Left ventricle myocardium superior (tissue), 1 donor: ENCODE data around the gene DNAJB14. TPM values are rescaled to one million over a fixed set of nuclear protein-coding genes. Genes with fewer than 3 reads are reported as not detected.
A peak's percentile ranks its signal among the peaks of the same experiment; 100 is the strongest.

ENCODE experiments used
- ATAC-seq: fragments of 200-7000 bp; cut with Tn5 transposase; one replicate; pipeline ENCODE4 v1.9.1; 2020; ENCODE audit warnings: mild to moderate bottlenecking, moderate library complexity
- DNase-seq: peaks from one replicate; pipeline ENCODE4 v3.0.0-alpha.2; 2020
- intact Hi-C: fragments of 100-400 bp; cut with micrococcal nuclease; formaldehyde crosslinking; loops from one replicate; pipeline ENCODE4 v1.11.0; 2022
- total RNA-seq: library from RNA; stranded (reverse); fragmentation: NEBNext Ultra II Directional; extraction: Animal tissue kit (Norgen Biotek cat#: 25700); gene quantifications from one replicate; pipeline ENCODE4 v1.2.1, GENCODE V29; 2021
- donor health status: DM: no; HTN: yes; CAD: no; lungs with severe emphysema.

DNAJB14 gene
- total RNA-seq, 1 donor from 2014 or later = 18.2 TPM

GRCh38 chr4:99885063-99885664, 61.3 kb downstream of the DNAJB14 start:
- ATAC-seq (no peak), DNase-seq (no peak)
- intact Hi-C loops = no loop called here

- no peak for DNase-seq
- intact Hi-C loops = no loop called here
- no peak for ATAC-seq
These were observed 67.0 kb downstream of the DNAJB14 start for GRCh38 chr4:99879458-99879857.

GRCh38 chr4:99878604-99879003, 67.8 kb downstream of the DNAJB14 start:
- DNase-seq (no peak), ATAC-seq (no peak)
- intact Hi-C loops = no loop called here

DNA sequence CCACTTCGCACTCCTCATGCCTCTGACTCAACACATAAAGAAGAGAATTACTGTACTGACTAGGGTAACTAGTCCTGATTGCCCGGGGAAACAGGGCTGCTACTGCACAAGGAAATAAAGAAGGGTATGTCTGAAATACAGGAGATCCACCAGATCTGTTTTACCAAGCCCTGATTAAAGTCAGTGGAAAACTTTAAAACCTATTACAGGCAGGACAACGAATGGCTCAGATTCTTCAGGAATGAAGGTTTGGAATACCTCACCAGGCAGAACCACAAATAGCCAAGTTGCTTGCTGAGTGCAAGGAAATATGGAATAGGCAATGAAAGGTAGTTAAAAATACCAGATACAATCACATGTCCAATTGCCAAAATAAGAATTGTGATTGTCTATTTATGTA, 69.5 kb downstream of the DNAJB14 start:
- intact Hi-C loops = no loop called here
- ATAC-seq = no peak
- no peak for DNase-seq

- ATAC-seq = no peak
- DNase-seq = no peak
- intact Hi-C loops = no loop called here
These were observed 71.3 kb downstream of the DNAJB14 start for GRCh38 chr4:99875071-99875470.

- DNase-seq (no peak), ATAC-seq (no peak)
- intact Hi-C loops = no loop called here
These were observed 73.8 kb downstream of the DNAJB14 start for GRCh38 chr4:99872570-99872969.

GRCh38 chr4:99868126-99868596, 78.3 kb downstream of the DNAJB14 start:
- DNase-seq (no peak), ATAC-seq (peak; percentile 26)
- intact Hi-C loops = loop anchor here (10.0 kb wide), 2 partner anchors 53 to 673 kb away; partner anchors contain the start of gene DAPP1

- ATAC-seq (no peak), DNase-seq (no peak)
These were observed 82.6 kb downstream of the DNAJB14 start for GRCh38 chr4:99863804-99864203.

DNA sequence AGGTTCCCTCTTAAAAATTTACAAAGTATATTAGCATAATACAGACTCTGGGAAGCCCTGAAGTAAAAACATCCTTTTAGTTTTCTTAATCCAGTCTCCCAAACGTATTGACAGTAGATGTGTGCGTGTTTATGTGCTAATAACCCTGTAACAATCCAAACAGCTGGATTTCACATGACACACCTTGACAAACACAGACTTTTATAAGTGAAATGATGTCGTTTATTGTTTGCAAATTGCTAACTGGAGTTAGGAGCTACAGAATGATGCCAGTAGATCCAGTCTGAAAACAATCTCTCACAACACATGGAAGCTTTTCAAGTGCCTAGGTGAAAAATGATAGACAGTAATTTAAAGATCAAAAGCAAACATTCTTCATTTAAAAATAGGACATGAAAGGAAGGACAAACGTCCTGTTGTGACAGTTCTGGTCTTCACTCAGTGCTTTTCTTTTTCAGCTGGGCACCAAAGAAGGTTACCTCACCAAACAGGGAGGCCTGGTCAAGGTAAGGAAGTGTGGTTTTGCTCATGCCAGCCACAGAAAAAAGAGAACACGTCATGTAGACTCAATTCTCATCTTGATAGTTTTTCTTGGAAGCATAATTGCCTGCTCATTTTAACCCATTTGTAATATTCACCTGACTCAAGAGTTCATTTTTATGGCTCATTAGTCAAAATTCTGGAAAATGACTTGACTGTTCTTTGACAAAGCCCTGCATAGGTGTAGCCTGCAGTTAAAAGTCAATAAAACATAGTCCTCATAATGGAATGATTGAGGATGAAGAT, 85.1 kb downstream of the DNAJB14 start:
- ATAC-seq (no peak), DNase-seq (no peak)
- intact Hi-C loops = loop anchor here (10.0 kb wide), 2 partner anchors 47 to 667 kb away; partner anchors contain the start of gene DAPP1

More at GRCh38 chr4:99863804-99864203, 82.6 kb downstream of the DNAJB14 start:
- intact Hi-C loops = loop anchor here (10.0 kb wide), 2 partner anchors 49 to 669 kb away; partner anchors contain the start of gene DAPP1

- ATAC-seq (no peak), DNase-seq (no peak)
- intact Hi-C loops = loop anchor here (10.0 kb wide), 2 partner anchors 46 to 666 kb away; partner anchors contain the start of gene DAPP1
These were observed 85.9 kb downstream of the DNAJB14 start for GRCh38 chr4:99860521-99860920.

DNA sequence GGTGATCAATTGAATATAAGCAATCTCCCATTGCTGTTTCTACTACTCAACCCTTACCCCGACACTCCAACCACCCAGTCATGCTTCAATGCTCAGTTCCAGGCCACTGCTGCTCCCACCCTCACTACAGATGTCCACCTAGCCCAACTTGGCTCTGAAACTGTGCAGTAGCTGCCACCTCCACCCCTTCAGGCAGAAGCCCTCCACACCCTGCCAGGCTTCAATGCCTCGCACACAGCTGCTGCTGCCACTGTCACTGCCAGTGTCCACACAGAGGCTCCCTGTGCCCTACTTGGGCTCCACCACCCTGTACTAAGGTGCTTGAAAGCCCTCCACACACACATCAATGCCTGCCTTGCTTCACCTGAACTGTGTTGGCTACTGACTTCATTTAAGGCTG, 86.8 kb downstream of the DNAJB14 start:
- DNase-seq (no peak), ATAC-seq (no peak)
- intact Hi-C loops = loop anchor here (10.0 kb wide), 2 partner anchors 45 to 665 kb away; partner anchors contain the start of gene DAPP1

DNA sequence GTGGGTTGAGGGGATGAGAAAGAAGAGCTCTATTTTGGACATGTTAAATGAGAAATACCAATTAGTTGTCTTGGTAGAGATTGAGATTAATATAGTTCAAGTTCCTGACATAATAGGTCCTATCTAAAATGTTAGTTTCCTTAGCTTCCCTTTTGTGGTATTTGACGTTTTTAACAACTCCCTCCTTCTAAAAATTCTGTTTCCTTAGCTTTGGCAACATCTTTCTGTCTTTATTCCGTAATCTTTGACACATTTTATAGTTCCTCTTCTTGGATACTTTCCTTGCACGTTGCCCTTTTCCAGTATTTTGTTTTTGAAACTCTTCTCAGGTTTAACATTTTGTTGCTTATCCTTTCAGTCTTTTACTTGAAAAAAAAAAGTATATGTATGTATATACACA, 89.1 kb downstream of the DNAJB14 start:
- ATAC-seq = no peak
- no peak for DNase-seq
- intact Hi-C loops = no loop called here

DNA sequence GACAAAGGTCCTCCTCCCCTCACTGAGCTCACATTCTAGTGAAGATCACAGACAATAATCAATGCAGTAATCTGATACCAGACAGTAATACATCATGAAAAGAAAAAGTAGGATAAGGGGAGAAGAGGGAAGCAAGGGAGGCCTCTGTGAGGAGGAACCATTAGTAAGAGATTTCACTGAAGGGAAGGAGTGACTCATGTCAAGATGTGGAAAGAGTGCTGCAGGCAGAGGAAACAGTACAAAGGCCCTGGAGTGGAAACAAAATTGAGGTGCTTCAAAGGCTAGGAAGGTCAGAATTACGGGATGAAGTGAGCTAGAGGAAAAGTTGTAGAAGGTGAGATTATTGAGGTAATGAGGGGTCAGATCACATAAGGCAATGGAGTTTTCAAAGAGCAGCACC, 90.3 kb downstream of the DNAJB14 start:
- DNase-seq = no peak

DNA sequence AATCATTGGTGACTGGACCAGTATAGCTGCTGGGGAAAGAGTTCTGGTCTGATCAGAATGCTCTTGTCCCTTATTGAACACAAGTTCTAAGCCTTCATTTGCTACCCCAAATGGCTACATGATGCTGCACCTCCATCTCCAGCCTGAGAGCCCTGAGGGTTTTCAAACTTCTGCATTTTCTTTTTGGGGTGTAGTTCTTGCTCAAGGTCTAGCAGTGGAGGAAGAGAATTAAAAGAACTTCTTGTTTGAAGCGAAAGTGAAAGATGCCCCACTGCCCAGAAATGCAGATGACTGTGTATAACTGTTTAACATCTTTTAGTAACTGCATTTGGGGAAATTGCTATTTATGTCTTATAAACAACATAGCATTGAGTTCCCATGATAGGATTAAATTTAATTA, 90.7 kb downstream of the DNAJB14 start:
- intact Hi-C loops = no loop called here

More for the DNA sequence above, 90.3 kb downstream of the DNAJB14 start:
- peak; percentile 72 for ATAC-seq
- intact Hi-C loops = no loop called here

GRCh38 chr4:99853999-99854398, 92.4 kb downstream of the DNAJB14 start:
- intact Hi-C loops = no loop called here

More for the DNA sequence above, 90.7 kb downstream of the DNAJB14 start:
- no peak for DNase-seq
- ATAC-seq = peak; percentile 55

DNA sequence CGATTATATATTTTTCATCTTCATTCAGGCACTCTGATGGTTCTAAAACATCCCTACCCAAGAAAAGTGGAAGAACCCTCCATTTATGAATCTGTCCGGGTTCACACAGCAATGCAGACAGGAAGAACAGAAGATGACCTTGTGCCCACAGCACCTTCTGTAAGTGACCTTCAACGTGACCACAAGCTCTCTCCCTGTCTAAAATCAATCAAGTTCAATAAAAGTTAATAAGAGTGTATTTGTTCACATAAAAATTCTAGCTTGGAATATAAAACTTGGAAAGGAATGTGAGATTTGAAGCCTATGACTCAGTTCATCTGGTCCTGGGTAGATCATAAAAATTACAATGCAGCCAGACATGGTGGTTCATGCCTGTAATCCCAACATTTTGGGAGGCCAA, 93.2 kb downstream of the DNAJB14 start:
- ATAC-seq (no peak), DNase-seq (no peak)
- intact Hi-C loops = no loop called here

More at GRCh38 chr4:99853999-99854398, 92.4 kb downstream of the DNAJB14 start:
- no peak for DNase-seq
- no peak for ATAC-seq

DNA sequence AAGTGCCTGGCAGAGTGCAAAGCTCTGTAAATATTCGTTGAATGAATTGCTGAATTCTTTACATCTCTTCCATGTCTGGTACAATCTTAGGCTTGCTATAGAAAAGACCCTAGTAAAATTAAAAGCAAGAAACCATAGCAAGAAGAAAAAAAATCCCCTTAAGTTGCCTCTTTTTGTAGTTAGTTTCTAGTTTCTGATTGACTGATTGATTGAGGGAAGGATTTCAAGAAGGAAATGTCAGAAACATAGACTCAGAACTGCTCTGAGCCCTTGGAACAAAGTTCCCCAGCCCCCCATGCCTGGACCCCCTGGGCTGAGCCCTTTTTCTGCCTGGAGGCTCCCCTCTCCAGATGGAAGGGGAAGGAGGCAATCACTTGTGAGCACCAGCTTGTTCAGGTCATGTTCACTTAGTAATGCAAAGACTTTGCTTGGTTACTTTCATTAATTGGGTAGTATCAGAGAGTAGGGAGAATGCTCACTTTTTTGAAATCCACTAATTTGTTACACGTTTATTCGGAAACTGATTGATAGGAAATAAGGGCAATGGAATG, 94.1 kb downstream of the DNAJB14 start:
- ATAC-seq (no peak), DNase-seq (no peak)
- intact Hi-C loops = no loop called here

DNA sequence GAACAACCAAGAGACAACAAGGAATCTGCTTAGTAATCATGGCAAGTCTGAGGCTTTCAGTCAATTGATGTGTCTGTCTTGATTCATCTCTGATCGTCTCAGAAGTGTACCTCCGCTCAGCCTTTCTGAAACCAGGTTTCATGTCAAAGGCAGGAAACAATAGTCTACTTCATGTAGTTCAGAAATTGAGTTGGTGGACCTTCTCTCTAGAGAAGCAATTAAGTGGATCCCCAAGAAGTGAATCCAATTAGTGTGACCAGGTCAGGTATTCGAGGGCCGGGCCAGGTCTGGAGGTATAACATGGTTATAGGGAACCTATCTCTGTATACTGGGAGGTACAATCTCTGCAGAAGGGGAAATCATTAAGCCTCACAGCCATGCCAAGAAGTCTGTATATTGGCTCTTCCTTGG, 97.8 kb downstream of the DNAJB14 start:
- intact Hi-C loops = no loop called here
- DNase-seq = no peak
- no peak for ATAC-seq

DNA sequence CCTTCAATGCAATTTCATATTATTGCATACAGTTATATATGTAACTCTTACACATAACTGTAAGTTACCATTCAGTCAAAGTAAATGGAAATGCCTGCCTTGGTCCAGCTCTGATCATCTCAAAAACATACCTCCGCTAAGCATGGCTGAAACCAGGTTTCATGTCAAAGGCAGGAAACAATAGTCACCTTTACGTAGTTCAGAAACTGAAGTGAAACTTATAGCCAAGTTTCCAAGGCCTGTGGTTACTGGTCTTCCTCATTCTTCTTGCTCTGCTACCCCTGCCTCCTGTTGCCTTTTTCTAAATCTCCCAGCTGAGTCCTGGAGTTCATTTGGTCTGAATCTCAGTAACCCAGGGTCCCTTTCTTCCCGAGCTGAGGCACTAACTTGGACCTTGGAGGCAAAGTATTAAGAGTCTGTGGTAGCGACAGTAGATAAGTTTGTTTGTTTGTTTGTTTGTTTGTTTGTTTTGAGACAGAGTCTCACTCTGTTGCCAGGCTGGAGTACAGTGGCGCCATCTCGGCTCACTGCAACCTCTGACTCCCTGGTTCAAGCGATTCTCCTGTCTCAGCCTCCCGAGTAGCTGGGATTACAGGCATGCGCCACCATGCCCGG, 98.9 kb downstream of the DNAJB14 start:
- intact Hi-C loops = no loop called here
- DNase-seq (no peak), ATAC-seq (no peak)

DNA sequence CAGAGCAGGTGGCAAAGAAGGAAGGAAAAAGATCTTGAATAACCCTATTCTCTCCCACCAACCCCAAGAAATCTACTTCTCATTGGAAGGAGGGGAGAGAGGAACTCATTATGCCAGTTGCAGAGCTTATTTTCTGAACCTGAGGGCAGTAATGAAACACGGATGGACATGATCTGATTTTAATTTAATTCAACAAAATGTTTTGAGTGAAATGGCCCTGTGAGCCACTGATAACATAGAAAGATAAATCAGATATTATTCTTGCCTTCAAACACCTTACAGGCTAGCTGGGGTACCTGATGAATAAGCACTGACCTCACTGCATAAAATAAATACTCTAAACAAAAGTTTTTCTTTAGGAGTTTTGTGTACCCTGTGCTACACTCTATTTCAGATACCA, 99.5 kb downstream of the DNAJB14 start:
- intact Hi-C loops = no loop called here
- ATAC-seq (no peak), DNase-seq (no peak)
